Tibial nerve (tissue), 4 donors: ENCODE data around the gene SIAH2. TPM values are rescaled to one million over a fixed set of nuclear protein-coding genes. Genes with fewer than 3 reads are reported as not detected.

Experiments
- DNase-seq, 2 donors: peaks; one replicate each; pipeline ENCODE4 v3.0.0-alpha.2; 2019; ENCODE audit warnings: low spot score in 2 of 2
- H3K27ac ChIP-seq, 4 donors: fragments of 200-600 bp; sonication (generic) in 3 of 4; one replicate each; pipeline ENCODE4 v1.5.1; 2017 to 2019; ENCODE audit warnings: mild to moderate bottlenecking in 1 of 4
- H3K27me3 ChIP-seq, 2 donors: fragments of 200-600 bp; sonication (generic) in 1 of 2; one replicate each; pipeline versions ENCODE4 v1.5.1 to v1.6.0; 2017 to 2019
- H3K36me3 ChIP-seq, 3 donors: fragments of 200-600 bp; sonication (generic); one replicate each; pipeline ENCODE4 v1.5.1; 2018 to 2019
- H3K4me1 ChIP-seq, 4 donors: fragments of 200-600 bp; sonication (generic) in 3 of 4; one replicate each; pipeline ENCODE4 v1.5.1; 2017 to 2019
- H3K4me3 ChIP-seq, 4 donors: fragments of 200-600 bp; sonication (generic) in 3 of 4; one replicate each; pipeline ENCODE4 v1.5.1; 2017 to 2019; ENCODE audit warnings: mild to moderate bottlenecking in 1 of 4, moderate library complexity in 1 of 4
- H3K9me3 ChIP-seq, 4 donors: fragments of 200-600 bp; sonication (generic) in 3 of 4; one replicate each; pipeline ENCODE4 v1.5.1; 2017 to 2019
- CTCF ChIP-seq, 5 experiments: fragments of 200-600 bp in 3 of 5; fragments of 450-650 bp in 2 of 5; sonication (generic) in 3 of 5; IDR thresholded peaks; one replicate each; pipeline ENCODE4 v1.5.1; 2016 to 2019; ENCODE audit warnings: antibody characterized with exemption in 5 of 5, mild to moderate bottlenecking in 3 of 5, moderate library complexity in 2 of 5
- EP300 ChIP-seq, 2 donors: sonication (generic); formaldehyde crosslinking; IDR thresholded peaks; one replicate each; pipeline ENCODE4 v1.6.1; 2017; ENCODE audit warnings: antibody characterized with exemption in 2 of 2, mild to moderate bottlenecking in 1 of 2
- POLR2A ChIP-seq, 2 donors: fragments of 450-650 bp; IDR thresholded peaks; one replicate each; pipeline ENCODE4 v1.6.1; 2017; ENCODE audit warnings: antibody characterized with exemption in 2 of 2, mild to moderate bottlenecking in 2 of 2, moderate library complexity in 2 of 2
- WGBS, 2 donors: methylation state at CpG; one replicate each; pipeline ENCODE4 v1.1.5; 2018; 5-methylcytosine and 5-hydroxymethylcytosine counted together
- total RNA-seq, 4 donors: library from RNA; depleted of rRNA; stranded (reverse); fragments of >200 nt; gene quantifications; one replicate each; pipeline ENCODE4 v1.1.0, GENCODE V29; 2016

SIAH2 gene
- total RNA-seq, 4 donors from 2014 or later = 60.5 to 73.7 (median 62.7) TPM

DNA sequence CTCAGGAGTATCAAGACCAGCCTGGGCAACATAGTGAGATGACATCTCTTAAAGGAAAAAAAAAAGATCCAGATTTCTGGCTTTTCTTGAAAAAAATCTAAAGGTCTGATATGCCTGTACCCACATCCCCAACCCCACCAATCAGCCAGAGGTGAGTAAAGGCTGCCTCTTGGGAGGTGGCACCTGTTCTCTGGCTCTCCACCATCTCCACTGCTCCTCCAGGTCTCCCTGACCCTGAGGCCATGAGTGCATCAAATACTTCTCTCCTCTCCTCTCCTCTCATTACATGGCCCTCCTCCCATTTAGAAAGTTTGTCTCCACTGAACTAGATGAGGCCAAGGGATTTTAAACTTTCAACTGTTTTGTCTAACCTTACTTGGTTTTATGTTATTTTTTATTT, 5.2 kb downstream of the SIAH2 start:
- Histone ChIP-seq H3K27me3 (no peaks in the 10 kb centered on the region), H3K9me3 (no peaks in the 10 kb centered on the region), H3K4me1 (peaks cover 0 to 56% (median 12%) of the 10 kb centered on the region in 4 donors), H3K27ac (no peak overlapping the region), H3K4me3 (no peak overlapping the region), H3K36me3 (peaks cover 0 to 11% (median 0%) of the 10 kb centered on the region in 3 donors)
- no peak for DNase-seq
- TF ChIP-seq CTCF (IDR thresholded peaks at IDR 0.05) (no peak), EP300 (IDR thresholded peaks at IDR 0.05) (no peak), POLR2A (IDR thresholded peaks at IDR 0.05) (no peak)

DNA sequence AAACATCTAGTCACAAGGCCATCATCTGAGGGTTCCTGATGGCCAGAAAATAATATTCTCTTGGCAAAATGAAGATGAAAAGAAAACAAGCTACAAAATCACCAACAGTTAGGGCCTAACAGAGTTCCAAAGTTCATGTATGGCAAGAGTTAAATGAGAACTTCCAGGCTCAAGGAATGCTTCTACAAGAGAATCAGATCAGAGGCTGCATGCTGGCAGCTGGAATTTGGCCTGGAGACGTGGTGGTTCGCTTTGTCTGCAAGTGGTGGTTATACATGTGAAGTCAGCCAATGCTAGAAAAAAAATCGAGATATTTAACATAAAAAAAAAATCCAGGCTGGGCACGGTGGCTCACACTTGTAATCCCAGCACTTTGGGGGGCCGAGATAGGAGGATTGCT, 5.6 kb downstream of the SIAH2 start:
- Histone ChIP-seq H3K4me3 (no peak overlapping the region), H3K27me3 (no peaks in the 10 kb centered on the region), H3K4me1 (peaks cover 0 to 56% (median 12%) of the 10 kb centered on the region in 4 donors), H3K9me3 (no peaks in the 10 kb centered on the region), H3K27ac (no peak overlapping the region), H3K36me3 (peaks cover 0 to 13% (median 0%) of the 10 kb centered on the region in 3 donors)
- DNase-seq = no peak
- TF ChIP-seq EP300 (IDR thresholded peaks at IDR 0.05) (no peak), POLR2A (IDR thresholded peaks at IDR 0.05) (no peak), CTCF (IDR thresholded peaks at IDR 0.05) (no peak)
- WGBS, 2 donors = 70% methylated on average over 5 of the region's 5 CpGs

DNA sequence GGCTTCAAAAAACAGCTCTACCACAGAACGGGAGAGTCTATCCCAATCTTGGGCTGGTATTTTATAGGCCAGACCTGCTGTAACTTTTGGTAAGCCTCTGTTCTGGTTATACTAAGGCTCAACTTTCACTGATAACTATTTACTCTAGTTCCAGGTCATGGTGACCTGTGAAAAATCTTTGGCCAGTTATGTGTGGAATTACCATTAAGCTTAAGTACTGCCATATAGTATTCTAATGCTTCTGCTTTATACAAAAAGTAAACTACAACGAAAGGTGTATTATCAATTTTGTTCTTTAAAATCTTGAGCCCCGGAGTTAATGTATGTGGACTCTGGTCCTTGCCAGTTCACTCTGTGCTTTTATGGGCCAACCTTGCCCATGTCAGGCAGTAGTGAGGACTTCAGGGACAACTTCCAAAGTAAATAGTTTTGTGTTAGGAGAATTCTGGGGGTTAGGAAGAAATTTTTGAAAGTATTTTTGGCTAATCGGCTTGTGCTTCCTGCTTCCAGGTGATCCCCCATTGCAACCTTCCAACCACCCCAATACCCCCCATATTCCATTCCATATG, 6.4 kb downstream of the SIAH2 start:
- TF ChIP-seq POLR2A (IDR thresholded peaks at IDR 0.05) (no peak), CTCF (IDR thresholded peaks at IDR 0.05) (no peak), EP300 (IDR thresholded peaks at IDR 0.05) (no peak)
- WGBS, 2 donors = 84 to 88% methylated on average over 4 of the region's 4 CpGs
- H3K4me1 ChIP-seq = peaks cover 0 to 64% (median 12%) of the 10 kb centered on the region in 4 donors
- no peaks in the 10 kb centered on the region for H3K27me3 ChIP-seq
- DNase-seq = no peak
- H3K36me3 ChIP-seq = peaks cover 0 to 13% (median 0%) of the 10 kb centered on the region in 3 donors
- H3K27ac ChIP-seq = no peak overlapping the region
- H3K4me3 ChIP-seq = no peak overlapping the region
- no peaks in the 10 kb centered on the region for H3K9me3 ChIP-seq

- Histone ChIP-seq H3K4me1 (peaks cover 0 to 61% (median 8%) of the 10 kb centered on the region in 4 donors), H3K27me3 (no peaks in the 10 kb centered on the region), H3K9me3 (no peaks in the 10 kb centered on the region), H3K27ac (no peak overlapping the region), H3K36me3 (peaks cover 0 to 13% (median 0%) of the 10 kb centered on the region in 3 donors), H3K4me3 (no peak overlapping the region)
- no peak for TF ChIP-seq EP300 (IDR thresholded peaks at IDR 0.05)
- no peak for TF ChIP-seq POLR2A (IDR thresholded peaks at IDR 0.05)
- TF ChIP-seq CTCF (IDR thresholded peaks at IDR 0.05) = no peak
- 93 to 96% methylated on average over 3 of the region's 3 CpGs for WGBS, 2 donors
- DNase-seq = no peak
Observed at GRCh38 chr3:150755902-150756301, 7.1 kb downstream of the SIAH2 start.

GRCh38 chr3:150754896-150755295, 8.1 kb downstream of the SIAH2 start:
- H3K27ac ChIP-seq = no peak overlapping the region
- no peak for TF ChIP-seq EP300 (IDR thresholded peaks at IDR 0.05)
- TF ChIP-seq POLR2A (IDR thresholded peaks at IDR 0.05) = no peak
- no peak for TF ChIP-seq CTCF (IDR thresholded peaks at IDR 0.05)
- peaks cover 0 to 54% (median 2%) of the 10 kb centered on the region in 4 donors for H3K4me1 ChIP-seq
- peaks cover 0 to 13% (median 0%) of the 10 kb centered on the region in 3 donors for H3K36me3 ChIP-seq
- no peaks in the 10 kb centered on the region for H3K27me3 ChIP-seq
- DNase-seq = no peak
- no peaks in the 10 kb centered on the region for H3K9me3 ChIP-seq
- H3K4me3 ChIP-seq = no peak overlapping the region
- WGBS, 2 donors = 90 to 93% methylated on average over 3 of the region's 3 CpGs
